Measurements from ENCODE around the gene ASF1B. TPM values are rescaled to one million over a fixed set of nuclear protein-coding genes. Genes with fewer than 3 reads are reported as not detected.
A peak's percentile ranks its signal among the peaks of the same experiment; 100 is the strongest.
"Not testable (repeated sequence)": the region's sequence is repeated elsewhere in the genome, so short reads cannot be mapped to it uniquely, and the experiment has no call there.

The ASF1B gene
- 106 TPM for polyA plus RNA-seq (2012; ENCODE audit: insufficient read depth, insufficient read length)

DNA sequence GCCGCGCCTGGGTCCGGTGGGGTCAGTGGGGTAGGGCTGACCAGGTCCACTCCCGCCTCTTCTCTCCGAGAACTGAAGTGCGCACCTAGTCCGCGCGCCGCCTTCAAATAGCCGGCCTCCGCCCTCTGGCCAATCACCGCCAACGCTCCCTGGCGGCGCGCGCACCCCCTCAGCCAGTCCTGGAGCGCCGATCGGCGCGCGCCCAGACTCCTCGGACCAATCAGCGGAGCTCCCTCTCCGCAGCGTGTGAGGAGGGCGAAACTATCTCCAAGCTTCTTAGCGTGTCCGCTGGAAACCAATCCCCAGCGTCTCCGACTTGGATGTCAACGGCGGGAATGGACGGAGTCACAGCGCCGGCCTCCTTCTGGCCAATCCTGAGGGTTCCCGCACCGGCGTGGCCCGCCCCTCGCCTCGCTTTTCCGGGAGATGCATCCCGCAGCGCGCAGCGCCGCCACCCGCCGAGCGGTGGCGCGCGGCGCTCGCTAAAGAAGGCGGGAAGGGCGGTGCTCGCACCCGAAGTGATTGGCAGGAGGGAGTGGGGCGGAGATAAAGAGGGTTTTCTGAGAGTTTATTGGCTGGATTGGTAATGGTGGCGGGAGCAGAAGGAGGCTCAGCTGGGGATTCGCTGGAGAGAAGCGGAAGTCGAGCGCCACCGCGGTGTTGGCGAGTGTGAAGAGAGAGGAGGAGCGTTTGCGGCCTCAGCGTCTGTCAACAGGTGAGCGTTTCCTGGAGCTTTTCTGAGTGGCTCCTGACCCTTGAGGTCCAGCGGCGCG lies at the start of gene ASF1B:
TSS of gene ASF1B (minus strand) at position 81 of the 773 bp plus-strand sequence. CDS start 133 bp downstream, outside the sequence.
- peak; percentile 100 for DNase-seq (ENCODE audit: low read depth, low spot score)
- H3K4me3 ChIP-seq (ENCODE audit: low read length): peak within 1 kb of the TSS; percentile 74

DNA sequence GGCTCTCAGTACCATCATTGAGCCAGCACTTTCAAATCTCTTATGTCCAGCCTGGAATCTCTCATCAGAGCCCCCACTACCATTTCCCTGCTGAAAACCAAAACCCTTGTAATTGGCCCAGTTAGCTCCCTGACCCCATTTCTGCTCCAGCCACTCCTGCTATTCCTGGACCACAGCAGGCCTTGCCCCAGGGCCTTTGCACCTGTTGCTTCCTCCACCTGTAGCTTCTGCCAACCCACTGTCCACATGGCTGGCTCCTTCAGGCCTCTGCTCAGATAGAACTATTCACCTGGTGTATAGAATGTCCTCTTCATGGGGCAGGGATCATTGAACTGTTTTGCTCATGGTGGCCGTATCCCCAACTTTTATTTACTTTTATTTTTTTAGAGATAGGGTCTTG lies 49.3 kb upstream of the ASF1B start:
- DNase-seq (ENCODE audit: low read depth, low spot score); H3K4me3 ChIP-seq (ENCODE audit: low read length): not testable (repeated sequence)

DNA sequence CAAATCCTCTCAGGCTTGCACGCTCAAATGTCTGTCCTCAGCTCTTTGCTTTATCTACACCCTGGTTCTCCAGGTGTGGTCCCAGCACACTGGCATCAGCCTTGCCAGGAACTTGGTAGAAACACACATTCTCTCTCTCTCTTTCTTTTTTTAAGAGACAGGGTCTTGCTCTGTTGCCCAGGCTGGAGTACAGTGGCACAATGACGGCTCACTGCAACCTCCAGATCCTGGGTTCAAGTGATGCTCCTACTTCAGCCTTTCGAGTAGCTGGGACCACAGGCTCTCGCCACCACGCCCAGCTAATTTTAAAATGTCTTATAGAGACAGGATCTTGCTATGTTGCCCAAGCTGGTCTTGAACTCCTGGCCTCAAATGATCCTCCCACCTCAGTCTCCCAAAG lies 48.8 kb upstream of the ASF1B start:
- H3K4me3 ChIP-seq (ENCODE audit: low read length): no peak overlapping the region
- no peak for DNase-seq (ENCODE audit: low read depth, low spot score)

DNA sequence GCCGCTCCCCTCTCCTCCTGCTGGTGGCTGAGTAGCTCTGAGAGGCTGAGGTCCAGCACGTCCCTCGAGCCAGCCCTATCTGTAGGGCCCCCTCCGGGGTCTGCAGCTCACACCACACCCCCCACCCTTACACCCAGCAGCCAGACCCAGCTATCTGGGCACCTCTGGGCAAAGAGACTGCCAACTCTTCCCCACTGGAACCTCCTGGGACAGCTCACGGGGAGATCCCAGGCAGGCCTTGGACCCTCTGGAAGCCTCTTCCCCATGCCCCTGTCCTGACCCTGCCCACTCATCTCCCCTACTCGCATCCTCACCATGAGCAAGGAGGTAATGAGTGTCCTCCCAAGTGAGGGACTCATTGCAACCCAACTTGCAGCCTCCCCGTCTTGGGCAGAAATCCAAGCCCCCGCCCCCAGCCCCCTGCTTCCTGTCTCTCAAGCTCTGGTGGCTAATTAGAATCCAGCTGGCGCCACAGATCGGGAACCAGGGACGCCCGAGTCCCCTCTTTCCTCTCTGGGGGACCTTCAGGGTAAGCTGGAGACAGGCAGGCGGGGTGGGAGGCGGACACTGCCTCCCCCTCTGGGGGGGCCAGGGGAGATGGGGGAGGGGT lies 47.5 kb upstream of the ASF1B start:
- H3K4me3 ChIP-seq (ENCODE audit: low read length): no peak overlapping the region
- DNase-seq (ENCODE audit: low read depth, low spot score): no peak

DNA sequence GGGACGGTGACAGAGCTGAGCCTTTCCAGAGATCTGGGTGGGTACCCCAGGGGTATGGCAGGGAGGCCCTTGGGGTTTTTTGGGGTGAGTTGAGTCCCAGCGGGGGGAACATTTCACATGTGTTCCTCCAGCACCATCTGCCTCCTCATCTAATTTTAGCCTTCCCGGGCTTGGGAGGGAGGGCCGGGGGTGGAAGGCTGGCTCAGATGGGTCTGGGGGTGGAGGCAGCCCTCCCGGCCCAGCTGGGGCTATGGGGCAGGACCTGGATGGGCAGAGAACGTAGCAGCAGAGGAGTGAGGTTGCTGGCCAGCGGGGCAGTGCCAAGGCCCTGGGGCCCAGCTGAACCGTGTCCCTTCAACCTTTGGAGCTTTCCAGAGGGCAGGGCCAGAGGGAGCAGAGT lies 46.1 kb upstream of the ASF1B start:
- DNase-seq (ENCODE audit: low read depth, low spot score): no peak

DNA sequence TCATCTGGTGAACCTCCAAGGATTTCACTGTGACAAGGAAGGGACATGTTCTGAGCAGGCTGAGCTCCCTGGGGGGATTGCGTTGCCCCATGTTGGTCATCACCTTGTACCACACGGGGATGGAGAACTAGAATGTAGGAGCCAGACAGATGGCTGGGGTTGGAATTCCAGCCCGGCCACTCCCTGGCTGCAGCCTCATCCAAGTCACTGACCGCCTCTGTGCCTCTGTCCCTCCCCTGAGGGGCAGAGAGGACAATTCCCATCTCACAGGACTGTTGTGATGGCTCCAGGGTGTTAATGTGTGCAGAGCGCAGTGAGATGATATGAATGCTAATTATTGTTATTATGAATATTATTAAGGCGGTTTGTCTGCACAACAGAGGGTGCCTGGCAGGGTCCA lies 45.5 kb upstream of the ASF1B start:
- no peak overlapping the region for H3K4me3 ChIP-seq (ENCODE audit: low read length)
- no peak for DNase-seq (ENCODE audit: low read depth, low spot score)

More for the DNA sequence above, 46.1 kb upstream of the ASF1B start:
- no peak overlapping the region for H3K4me3 ChIP-seq (ENCODE audit: low read length)

DNA sequence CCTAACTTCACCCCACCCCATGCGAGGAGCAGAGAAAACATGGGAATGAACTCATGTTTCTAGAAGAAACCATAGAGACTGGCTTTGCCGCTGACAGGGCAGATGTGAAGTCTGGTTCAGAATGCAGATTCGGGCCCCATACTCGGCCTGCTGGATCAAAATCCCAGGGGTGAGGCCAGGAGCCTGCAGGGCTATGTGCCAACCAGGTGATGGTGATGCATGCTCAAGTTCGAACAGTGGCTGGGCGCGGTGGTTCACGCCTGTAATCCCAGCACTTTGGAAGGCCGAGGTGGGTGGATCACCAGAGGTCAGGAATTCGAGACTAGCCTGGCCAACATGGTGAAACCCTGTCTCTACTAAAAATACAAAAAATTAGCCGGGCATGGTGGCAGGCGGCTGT lies 44.8 kb upstream of the ASF1B start:
- DNase-seq (ENCODE audit: low read depth, low spot score); H3K4me3 ChIP-seq (ENCODE audit: low read length): not testable (repeated sequence)

DNA sequence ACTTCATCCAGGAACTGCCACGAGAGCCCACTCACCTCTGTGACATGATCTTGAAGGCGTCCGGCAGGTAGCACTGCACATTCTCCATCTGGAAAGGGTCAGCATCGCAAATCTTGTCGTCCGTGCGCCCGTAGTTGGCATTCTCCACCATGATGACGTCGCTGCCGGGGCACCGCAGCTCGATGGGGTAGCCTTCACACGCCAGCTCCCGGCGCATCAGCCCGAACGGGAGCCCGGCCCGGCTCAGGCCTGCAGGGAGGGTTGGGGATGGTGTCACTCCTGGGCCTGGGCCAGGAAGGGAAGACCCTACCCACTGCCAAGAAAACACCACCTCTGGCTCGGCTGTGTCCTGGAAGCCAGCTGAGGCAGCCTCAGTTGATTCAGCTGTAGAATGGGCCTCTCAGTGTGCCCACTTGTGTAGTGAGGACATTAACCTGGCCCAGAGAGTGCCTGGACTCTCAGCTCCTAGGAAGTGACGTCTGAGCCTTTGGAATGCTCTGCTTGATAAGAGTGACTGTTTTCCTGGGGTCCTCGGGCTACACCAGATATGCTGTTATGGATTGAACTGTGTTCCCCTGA lies 41.2 kb upstream of the ASF1B start:
- DNase-seq (ENCODE audit: low read depth, low spot score): no peak
- no peak overlapping the region for H3K4me3 ChIP-seq (ENCODE audit: low read length)

DNA sequence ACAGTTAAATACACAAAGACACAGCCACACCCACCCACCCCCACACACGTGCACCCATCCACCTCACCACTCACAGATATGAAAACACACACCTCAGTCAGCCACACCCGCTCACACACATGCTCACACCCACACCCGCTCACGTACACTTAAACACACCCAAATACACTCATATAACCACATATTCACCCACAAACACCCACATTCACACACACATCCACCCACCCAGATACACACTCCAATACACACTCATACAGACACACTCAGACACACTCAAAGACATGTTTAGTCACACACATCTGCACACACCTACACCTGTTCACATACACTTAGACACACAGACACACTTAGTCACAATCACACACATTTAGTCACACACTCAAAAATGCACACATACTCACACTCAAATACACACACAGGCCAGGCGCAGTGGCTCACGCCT lies 39.0 kb upstream of the ASF1B start:
- no peak for DNase-seq (ENCODE audit: low read depth, low spot score)
- H3K4me3 ChIP-seq (ENCODE audit: low read length): no peak overlapping the region

DNA sequence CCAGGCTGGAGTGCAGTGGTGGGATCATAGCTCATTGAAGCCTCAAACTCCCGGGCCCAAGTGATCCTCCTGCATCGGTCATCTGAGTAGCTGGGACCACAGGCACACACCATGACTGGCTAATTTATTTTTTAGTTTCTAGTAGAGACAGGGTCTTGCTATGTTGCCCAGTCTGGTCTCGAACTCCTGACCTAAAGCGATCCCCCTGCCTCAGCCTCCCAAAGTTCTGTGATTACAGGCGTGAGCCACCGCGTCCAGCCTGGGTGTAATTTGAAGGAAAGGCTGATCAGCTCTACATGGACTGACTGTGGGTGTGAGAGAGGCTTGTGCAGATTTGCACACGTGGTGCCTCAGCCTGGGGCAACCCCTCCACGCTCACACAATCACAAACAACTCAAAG lies 38.5 kb upstream of the ASF1B start:
- no peak overlapping the region for H3K4me3 ChIP-seq (ENCODE audit: low read length)
- no peak for DNase-seq (ENCODE audit: low read depth, low spot score)

DNA sequence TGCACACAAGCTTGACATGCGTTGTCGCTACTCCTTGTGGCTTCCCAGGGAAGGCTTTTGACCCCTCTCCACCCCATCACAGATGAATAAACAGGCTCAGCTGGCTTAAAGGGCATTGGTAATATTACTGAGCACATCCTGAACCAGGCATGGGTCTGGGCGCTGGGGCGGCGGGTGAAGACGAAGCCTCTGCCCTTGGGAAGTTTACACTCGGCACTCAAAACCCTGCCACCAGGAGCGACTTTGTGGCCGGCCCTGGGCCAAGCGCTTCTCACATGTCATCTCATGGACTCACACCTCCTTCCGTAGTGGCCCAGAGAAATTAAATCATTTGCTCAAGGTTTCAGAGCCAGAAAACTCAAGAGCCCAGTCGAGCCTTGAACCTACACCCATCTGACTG lies 32.6 kb upstream of the ASF1B start:
- H3K4me3 ChIP-seq (ENCODE audit: low read length): no peak overlapping the region
- DNase-seq (ENCODE audit: low read depth, low spot score): no peak

DNA sequence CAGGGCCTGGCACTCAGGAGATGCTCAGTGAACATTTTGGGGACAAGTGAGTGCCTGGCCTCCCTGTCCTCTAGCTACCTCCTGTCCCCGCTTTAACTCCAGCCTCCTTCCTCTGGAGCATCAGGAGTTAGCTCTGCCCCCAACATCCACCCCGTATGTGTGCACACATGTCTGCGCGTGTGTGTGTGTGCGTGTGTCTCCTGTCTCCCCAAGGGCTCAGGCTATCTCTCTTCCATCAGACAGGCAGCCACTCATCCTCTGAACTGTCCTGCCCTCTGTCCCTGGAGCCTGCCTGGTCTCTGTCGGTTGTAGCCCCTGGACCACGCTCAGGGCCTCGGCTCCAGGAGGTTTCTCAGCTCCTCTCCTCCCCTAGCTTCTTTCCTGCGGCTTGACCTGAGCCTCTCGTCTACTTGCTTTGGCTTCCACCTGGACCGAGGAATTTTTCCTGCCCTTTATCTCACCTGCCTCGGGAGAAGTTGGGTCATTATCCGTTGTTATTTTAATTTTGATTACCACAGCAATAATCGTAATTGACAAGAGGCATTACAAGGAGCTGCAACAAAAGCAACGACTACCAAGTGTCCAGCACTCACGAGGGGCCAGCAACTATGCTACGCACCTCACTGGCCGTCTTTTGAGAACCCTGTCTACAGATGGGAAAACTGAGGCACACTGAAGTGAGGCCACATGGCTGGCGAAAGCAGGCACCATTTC lies 32.0 kb upstream of the ASF1B start:
- DNase-seq (ENCODE audit: low read depth, low spot score): no peak
- H3K4me3 ChIP-seq (ENCODE audit: low read length): no peak overlapping the region

DNA sequence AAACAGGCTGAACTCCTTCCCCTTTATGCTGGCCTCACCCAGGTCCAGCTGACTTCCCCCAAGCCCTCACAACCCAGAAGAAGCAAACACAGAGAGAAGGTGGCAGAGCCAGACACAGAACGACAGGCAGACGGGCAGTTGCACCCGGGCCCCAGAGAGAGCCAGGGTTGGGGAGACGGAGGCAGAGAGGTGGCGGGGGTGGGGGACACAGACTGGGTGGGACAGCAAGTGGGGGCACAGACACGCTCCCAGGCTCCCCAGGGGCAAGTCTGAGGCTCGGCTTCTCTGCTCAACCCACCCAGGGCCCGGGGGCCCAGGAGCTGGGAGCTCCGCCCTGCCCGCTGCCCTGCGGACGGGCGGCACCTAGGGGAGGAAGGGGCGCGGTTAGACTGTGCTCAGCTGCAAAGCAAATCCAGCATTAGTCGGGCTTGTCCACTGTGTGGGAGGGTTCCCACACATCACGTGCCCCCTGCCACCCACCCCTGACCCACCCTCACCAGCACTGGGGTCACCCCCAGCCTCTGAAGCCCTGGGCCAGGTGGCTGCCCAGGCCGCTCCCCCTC lies 31.3 kb upstream of the ASF1B start:
- no peak for DNase-seq (ENCODE audit: low read depth, low spot score)
- no peak overlapping the region for H3K4me3 ChIP-seq (ENCODE audit: low read length)

DNA sequence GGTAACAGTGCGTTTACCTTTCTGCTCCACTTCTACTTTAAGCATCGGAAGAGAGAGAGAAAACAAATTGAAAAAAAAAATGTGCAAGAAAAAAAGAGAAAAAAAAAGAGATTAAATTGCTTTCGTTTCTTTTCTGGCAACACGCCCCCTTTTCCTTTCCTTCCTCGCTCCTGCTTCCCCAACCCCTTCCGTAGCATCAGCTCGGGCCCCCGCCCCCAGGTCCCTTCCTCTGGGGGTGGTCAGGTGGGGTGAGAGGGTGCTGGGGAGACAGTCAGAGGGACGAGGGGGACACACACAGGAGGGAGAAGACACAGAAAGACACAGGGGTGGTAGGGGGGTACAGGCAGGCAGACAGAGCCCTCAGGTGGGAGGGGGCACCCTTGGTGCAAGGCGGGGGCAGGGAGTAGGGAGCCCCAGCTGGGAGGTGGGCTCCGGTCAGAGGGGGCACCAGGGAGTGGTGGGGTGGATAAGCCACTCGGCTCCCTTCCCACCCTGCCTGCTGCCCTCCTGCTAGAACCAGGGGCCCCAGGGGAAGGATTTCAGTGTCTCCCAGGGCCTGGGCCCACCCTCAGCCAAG lies 30.7 kb upstream of the ASF1B start:
- DNase-seq (ENCODE audit: low read depth, low spot score): no peak

DNA sequence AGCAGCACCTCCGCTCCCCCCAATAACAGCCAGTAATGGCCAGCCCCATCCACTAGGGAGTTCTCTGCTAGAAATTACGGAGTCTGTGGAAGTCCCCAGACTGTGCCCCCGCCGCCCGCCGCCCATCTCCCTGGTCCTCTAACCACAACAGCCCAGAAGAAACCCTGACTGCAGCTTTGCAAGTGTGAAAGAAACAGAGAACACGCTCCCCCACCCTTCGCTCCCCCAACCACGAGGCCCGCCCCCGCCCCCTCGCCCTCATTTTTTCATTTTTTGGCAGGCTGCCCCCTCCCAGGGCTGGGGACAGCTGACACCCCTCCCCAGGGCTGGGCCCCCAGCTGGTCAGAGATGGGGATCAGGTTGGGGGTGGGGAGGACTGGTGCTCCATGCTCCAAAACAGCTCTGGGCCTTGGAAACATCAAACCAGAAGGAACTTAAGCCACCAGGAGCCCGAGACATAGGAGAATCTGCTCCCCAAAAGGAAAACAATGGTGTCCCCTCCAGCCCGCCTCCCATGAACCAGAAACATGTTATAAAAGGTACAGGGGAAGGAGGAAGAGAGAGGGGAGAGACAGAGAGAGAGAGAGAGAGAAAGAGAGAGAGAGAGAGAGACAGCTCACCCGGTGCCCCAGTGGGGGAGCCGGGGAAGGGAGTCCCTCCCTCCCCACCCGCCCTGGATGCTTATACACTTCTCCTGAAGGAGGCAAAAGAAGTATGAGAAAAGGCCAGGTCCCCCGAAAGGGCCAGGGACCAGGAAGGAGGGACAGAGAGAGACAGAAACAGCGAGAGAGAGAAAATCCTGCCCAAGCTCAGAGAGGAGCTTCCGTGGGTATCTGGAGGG lies 29.8 kb upstream of the ASF1B start:
- H3K4me3 ChIP-seq (ENCODE audit: low read length): no peak overlapping the region
- DNase-seq (ENCODE audit: low read depth, low spot score): no peak

More for the DNA sequence above, 30.7 kb upstream of the ASF1B start:
- no peak overlapping the region for H3K4me3 ChIP-seq (ENCODE audit: low read length)

DNA sequence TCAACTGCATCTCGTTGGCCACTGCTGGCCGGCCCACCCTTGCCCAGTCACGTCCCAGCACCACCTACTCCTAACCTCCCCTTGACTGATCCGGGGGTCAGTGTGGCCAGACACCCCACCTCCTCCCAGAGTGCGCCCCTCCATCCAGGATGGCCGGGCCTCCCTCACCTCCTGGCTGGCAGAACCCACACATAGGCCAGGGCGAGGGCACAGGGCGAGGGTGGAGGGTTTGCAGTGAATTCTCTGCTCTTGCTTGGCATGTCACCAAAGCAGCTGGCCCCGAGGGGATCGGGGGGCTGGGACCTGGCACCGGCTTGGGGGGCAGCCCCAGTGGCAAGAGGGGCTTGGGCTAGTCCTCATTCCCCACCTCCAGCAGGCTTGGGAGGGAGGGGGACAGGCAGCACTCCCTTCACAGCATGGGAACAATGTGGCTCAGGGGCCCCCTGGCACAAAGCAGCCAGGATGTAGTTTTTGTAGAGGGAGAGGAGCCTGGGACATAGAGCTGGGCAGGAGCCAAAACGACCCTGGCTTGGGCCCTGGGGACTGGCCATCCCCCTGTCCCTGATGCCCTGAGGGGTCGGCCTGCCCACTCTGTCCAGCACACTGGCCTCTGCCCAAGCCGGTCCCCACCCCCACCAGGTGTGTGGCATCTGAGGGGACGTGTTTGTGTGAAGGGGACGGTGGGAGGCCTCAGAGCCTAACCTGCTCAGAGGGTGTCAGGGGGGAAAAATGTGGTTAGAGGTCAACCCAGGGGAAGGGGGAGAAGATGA lies 28.5 kb upstream of the ASF1B start:
- no peak for DNase-seq (ENCODE audit: low read depth, low spot score)
- no peak overlapping the region for H3K4me3 ChIP-seq (ENCODE audit: low read length)

DNA sequence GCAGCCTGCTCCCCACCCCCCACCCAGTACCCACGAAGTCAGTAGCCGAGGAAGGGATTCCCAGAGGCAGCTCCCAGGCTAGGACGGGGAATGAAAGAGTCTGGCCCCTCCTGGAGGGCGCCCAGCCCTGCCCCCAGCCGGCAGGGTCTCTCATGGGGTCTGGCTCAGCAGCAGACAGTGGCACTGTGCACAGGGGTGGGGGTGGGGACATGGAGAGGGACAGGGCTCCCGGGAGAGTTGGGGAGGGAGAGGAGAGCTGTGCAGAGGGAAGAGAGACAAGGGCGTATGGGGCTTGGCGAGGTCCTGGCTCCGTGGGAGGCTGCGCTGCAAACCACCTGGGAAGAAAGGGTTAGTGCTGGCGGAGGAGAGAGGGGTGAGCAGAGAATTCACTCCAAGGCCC lies 27.7 kb upstream of the ASF1B start:
- no peak for DNase-seq (ENCODE audit: low read depth, low spot score)
- no peak overlapping the region for H3K4me3 ChIP-seq (ENCODE audit: low read length)

DNA sequence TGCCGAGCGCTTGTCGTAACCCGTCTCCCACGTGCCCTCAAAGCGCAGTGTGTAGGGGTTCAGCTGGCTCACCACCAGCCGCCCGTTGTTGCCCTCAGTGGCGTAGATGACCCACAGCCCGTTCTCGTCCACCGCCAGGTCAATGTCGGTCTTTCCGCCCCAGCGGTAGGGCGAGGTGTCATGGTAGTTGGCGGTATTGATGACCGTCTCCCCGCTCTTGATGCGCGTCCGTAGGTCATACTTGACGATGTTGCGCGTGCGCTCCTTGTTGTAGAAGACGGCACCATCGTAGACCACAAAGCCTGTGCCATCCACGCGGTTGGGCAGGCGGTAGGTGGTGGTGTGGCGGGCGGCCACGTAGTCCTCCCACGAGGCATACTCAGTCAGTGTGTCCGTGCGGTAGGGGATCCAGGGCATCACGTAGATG lies 26.5 kb upstream of the ASF1B start:
- no peak for DNase-seq (ENCODE audit: low read depth, low spot score)

More for the DNA sequence above, 26.5 kb upstream of the ASF1B start:
- H3K4me3 ChIP-seq (ENCODE audit: low read length): no peak overlapping the region

All from Jurkat, Clone E6-1 (cell line).